Activated gamma-delta T cell (primary cell): ENCODE data around the gene HNRNPM.

Experiments
- DNase-seq: peaks from one replicate; lab custom pipeline; 2025; lab: John Stamatoyannopoulos, UW

The HNRNPM gene

GRCh38 chr19:8487137-8487851 is 42.5 kb downstream of the HNRNPM start:
- DNase-seq, result no peak

DNA sequence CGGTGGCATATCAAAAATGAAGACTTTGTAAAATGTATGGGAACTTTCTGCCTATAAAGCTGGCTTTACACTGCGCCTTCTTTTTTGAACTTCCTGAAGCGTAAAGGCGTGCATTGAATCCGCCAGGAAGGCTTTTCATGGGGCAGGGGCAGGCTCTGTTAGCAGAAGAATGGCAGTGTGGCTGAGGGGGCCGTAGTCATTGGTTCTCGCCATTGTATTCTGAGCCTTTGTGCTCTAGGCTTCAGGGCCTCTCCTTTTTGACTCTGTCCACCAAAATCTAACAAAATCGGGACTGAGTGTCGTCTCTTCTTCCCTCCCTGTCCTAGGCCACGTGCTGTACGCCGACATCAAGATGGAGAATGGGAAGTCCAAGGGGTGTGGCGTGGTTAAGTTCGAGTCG is 43.6 kb downstream of the HNRNPM start:
- DNase-seq, result no peak

DNA sequence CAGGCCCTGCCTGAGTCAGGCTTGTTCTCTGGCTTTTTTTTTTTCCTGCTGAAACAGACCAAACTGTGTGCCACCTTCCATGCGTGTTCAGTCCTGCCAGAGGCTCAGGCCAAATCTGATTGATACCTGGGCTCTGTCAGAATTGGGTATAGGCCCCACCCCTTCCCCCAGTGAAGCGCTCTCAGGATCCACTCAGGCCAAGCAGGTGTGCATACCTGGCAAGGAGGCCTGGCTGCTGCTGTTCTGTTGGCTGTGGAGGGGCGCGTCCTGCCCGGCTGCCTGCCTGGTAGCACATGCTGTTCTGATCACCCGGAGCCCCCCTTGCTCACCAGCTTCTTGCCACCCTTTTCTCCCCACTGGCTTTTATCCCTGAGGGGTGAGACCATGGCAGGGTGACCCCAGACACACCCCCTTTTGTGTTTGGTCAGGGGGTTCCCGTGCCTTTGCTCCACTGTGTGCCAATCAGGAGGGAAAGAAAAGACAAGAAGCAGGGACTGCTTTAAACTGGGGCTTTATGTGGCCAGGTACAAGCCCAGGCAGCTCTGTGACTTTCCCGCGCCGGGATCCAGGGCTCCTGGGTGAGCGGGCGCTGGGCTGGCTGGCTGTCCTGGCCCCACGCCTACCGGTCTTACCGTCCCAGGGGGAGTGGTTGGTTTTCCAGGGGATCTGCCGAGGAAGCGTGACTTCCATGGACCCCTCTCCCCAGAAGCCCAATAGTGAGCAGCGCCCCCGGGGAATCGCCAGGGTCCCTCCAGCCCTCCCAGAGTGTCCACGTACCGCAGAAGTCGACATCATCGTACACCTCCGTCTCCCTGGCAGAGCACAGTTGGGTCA is 45.0 kb downstream of the HNRNPM start:
- no peak for DNase-seq

GRCh38 chr19:8490395-8490760 is 45.6 kb downstream of the HNRNPM start:
- no peak for DNase-seq

GRCh38 chr19:8490873-8491272 is 46.1 kb downstream of the HNRNPM start:
- no peak for DNase-seq

DNA sequence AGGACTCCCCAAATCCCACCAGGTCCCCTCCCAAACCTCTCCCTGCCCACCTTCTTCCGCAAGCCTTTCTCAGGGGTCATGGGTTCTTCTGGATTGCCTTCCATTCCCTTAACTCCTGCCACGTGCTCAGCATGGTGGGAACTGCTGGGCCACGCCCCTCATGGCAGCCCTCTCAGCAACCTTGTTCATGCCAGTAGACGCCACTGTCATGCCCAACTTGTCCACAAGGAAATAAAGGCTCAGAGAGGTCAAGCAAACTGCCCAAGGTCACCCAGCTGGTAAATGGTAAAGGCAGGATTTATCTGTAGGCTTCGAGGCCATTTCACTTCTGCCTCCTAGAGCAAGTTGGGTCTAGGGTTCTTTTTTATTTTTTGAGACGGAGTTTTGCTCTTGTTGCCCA is 46.8 kb downstream of the HNRNPM start:
- DNase-seq, result no peak

DNA sequence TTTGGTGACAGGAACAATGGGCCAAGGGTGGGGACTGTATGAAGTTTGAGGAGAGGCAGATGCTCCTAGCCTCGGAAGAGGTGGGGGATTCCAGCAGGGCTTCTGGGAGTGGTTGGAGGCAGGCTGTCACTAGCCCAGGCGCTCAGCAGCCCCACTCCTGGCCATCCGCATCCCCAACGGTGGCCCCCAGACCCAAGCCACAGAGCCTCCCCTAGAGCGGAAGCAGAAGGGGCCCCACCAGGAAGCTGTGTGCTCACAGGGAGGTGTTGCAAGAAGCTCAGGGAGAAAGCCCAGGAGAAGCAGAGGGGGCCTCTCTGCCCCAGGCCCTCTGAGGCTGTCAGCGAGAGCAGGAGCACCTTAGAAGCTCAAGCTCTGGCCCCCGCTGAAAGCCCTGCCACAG is 49.4 kb downstream of the HNRNPM start:
- no peak for DNase-seq

GRCh38 chr19:8498295-8498694 is 53.5 kb downstream of the HNRNPM start:
- no peak for DNase-seq

DNA sequence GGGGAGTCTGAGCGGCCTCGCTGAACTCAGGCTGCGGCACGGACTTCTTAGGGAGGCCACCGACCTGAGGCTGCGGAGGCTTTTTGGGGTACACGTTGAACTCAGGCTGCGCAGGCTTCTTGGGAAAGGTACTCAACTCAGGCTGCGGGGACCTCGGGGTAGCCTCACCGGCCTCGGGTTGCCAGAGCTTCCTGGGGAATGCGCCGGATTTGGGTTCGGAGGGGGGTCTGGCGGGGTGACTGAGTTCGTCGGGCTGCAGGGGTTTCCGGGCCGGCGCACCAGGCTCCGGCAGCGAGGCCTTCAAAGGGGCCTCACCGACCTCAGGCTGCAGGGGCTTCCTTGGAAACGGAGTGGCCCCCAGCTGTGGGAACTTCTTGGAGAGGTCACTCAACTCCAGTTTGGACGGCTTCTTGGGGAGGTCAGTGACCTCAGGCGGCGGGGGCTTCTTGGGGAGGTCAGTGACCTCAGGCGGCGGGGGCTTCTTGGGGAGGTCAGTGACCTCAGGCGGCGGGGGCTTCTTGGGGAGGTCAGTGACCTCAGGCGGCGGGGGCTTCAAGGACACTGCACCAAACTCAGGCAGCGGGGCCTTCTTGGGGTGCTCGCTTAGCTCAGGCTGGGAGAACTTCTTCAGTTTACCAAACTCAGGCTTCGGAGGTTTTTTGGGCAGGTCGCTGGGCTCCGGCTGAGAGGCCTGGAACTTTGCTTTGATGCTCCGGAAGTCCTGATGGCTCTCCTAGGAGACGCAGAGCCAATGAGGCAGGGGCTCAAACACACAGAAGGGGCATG is 54.5 kb downstream of the HNRNPM start:
- DNase-seq, result no peak

- DNase-seq, result no peak
These were observed 55.4 kb downstream of the HNRNPM start for GRCh38 chr19:8500158-8500557.

DNA sequence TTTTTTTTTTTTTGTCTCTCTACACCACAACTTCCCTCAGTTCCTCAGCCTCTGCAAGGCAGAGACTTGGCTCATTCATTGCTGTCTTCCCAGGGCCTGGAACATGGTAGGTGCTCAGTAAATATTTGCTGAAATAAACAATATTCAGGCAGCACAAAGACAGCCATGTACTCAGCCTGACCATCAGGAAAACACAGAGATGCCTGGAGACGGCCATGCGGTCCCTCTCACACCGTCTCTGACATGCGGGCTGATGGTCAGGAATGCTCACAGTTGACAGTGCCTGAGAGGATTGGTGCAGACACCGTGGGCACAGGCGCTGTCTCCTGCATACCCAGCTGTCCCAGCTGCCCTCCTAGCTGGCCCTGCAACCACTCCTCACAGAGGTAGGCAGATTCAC is 56.7 kb downstream of the HNRNPM start:
- no peak for DNase-seq

- DNase-seq, result no peak
These were observed 57.2 kb downstream of the HNRNPM start for GRCh38 chr19:8501981-8502380.

DNA sequence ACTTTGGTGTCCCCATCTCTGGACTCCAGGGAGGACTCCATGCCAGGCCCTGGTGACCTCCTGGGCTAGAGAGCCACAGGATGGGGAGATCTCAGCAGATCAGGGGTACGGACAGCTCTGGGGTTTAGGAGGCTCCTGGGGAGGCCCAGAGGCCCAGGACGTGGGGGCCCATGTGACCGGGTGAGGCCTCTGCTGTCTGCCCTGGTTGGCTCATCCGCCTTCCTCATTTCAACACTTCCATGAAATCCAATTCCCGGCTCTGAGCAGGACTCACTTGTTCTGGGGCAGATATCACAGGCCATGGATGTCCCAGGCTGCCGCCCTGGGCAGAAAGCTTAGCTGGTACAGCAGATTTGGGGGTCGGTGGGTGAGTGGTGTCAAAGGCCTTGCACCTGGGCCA is 58.7 kb downstream of the HNRNPM start:
- no peak for DNase-seq

GRCh38 chr19:8504171-8504570 is 59.4 kb downstream of the HNRNPM start:
- DNase-seq, result no peak

GRCh38 chr19:8504919-8505318 is 60.1 kb downstream of the HNRNPM start:
- DNase-seq, result no peak

DNA sequence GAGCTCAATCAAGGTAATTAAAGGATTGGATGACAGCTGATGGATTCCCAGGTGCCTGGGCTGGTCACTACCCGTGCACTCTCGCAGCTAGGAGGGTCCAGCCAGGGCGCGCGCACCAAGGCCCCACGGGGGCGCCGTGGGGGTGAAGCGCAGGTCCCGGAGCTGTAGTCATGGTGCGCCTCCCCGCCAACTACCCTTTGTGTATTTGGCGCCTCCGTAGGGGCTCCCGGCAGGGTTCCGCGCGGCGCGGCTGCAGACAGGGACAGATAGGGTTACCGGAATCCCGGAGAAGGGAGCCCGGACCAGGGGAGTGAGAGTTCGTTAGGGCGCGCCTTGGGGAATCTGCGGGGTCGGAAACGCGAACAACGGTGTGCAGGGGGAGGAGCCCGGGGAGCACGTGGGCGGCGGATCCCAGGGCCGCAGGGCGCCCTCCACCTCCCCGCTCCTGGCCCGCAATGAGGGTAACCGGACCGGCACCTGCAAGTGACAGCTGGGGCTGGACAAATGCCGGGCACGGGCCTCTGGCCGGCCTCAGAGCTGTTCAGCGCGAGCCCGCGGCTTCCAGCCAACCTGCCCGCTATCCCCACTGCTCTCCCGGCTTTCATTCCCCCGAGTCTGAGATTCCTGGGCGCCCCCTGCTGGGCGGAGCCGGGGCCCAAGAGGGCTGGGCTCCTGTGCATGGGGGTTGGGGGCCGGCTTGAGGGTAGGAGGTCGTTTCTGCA is 61.1 kb downstream of the HNRNPM start:
- peak; percentile 38 for DNase-seq

- no peak for DNase-seq
These were observed 61.7 kb downstream of the HNRNPM start for GRCh38 chr19:8506402-8506957.

- DNase-seq, result no peak
These were observed 65.9 kb downstream of the HNRNPM start for GRCh38 chr19:8510589-8511115.

DNA sequence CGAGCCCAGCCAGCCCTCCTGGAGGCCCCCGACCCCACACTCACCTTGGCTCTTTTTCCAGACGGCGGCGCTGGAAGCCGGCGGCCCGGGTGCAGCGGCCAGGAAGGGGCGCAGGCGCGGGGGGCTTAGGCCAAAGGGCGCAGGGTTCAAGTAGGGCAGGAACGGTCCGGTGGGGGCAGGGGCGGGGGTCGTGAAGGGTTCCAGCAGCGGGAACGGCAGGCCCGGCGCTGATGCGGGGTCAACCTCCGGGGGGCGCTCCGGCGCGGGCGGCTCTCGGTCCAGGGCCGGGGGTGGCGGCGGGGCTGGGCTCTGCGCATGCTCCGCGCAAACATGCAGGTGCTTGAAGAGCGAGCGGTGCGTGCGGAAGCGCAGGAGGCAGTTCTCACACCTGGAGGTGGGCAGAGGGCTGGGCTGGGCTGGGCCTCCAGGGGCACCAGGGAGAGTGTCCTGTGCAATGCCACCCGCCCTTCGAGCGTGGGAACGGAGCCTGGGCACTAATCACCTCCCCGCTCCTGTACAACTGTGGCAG is 66.9 kb downstream of the HNRNPM start:
- no peak for DNase-seq

GRCh38 chr19:8512115-8512967 is 67.6 kb downstream of the HNRNPM start:
- no peak for DNase-seq
